IMR-90 (cell line): Measurements from ENCODE around the gene OVOL3. TPM values are rescaled to one million over a fixed set of nuclear protein-coding genes. Genes with fewer than 3 reads are reported as not detected.

ENCODE experiments used
- ATAC-seq: fragments of 200-7000 bp; cut with Tn5 transposase; 2 replicates; pipeline ENCODE4 v1.9.1; 2020; ENCODE audit warnings: low read depth, mild to moderate bottlenecking, moderate library complexity
- BruUV-seq: library from RNA; stranded (reverse); fragments of 400-500 nt; replicated peaks from 2 replicates; lab custom pipeline; 2021; lab: Mats Ljungman, UMichigan
- CTCF ChIA-PET: fragments of 300-600 bp; formaldehyde crosslinking; extraction: SDS; loops from one replicate; lab custom pipeline; 2021; ENCODE audit warnings: antibody characterized with exemption; lab: Yijun Ruan, JAX
- POLR2A ChIA-PET: fragments of 300-600 bp; sonication (Branson Sonifier 250); formaldehyde crosslinking; loops from one replicate; lab custom pipeline; 2022; ENCODE audit warnings: antibody characterized with exemption; ENCODE audit not compliant: unreplicated experiment; lab: Charles Lee
- DNase-seq: peaks from one replicate; pipeline ENCODE4 v3.0.0; 2013
- H2AFZ ChIP-seq: replicated peaks from 2 replicates; pipeline ENCODE3; 2013; ENCODE audit warnings: low read length, mild to moderate bottlenecking; ENCODE audit not compliant: poor library complexity
- H2AK5ac ChIP-seq: 2 replicates; pipeline ENCODE4 v1.6.1; 2013; ENCODE audit warnings: low read depth, low read length, inconsistent platforms
- H2AK9ac ChIP-seq: replicated peaks from 2 replicates; pipeline ENCODE3; 2013; ENCODE audit warnings: mild to moderate bottlenecking, low read depth, low read length, moderate library complexity; ENCODE audit not compliant: poor library complexity
- H2BK120ac ChIP-seq: 2 replicates; pipeline ENCODE4 v1.6.1; 2013; ENCODE audit warnings: low read depth, low read length, inconsistent platforms
- H2BK15ac ChIP-seq: 3 replicates; pipeline ENCODE4 v1.6.1; 2013; ENCODE audit warnings: low read depth, low read length, inconsistent platforms
- H2BK20ac ChIP-seq: 2 replicates; pipeline ENCODE4 v1.6.1; 2013; ENCODE audit warnings: low read depth, mild to moderate bottlenecking, inconsistent platforms, low read length, moderate library complexity
- H2BK5ac ChIP-seq: 2 replicates; pipeline ENCODE4 v1.6.1; 2013; ENCODE audit warnings: mild to moderate bottlenecking, low read depth, low read length, inconsistent platforms; ENCODE audit not compliant: poor library complexity, severe bottlenecking
- H3K14ac ChIP-seq: replicated peaks from 2 replicates; pipeline ENCODE4 v1.6.1; 2013; ENCODE audit warnings: low read depth, low read length, inconsistent platforms
- H3K18ac ChIP-seq: 2 replicates; pipeline ENCODE4 v1.6.1; 2013; ENCODE audit warnings: low read depth, low read length, control low read depth
- H3K23ac ChIP-seq: 2 replicates; pipeline ENCODE4 v1.6.1; 2013; ENCODE audit warnings: low read depth, low read length, inconsistent platforms
- H3K27ac ChIP-seq: 2 replicates; pipeline ENCODE4 v1.5.1; 2013; ENCODE audit warnings: mild to moderate bottlenecking, control low read depth, low read length; ENCODE audit not compliant: insufficient read depth
- H3K27me3 ChIP-seq: 2 replicates; pipeline ENCODE4 v1.6.1; 2013; ENCODE audit warnings: low read length; ENCODE audit not compliant: control insufficient read depth, insufficient read depth
- H3K36me3 ChIP-seq: 2 replicates; pipeline ENCODE4 v1.6.1; 2013; ENCODE audit warnings: low read length, mixed read lengths; ENCODE audit not compliant: control insufficient read depth, insufficient read depth
- H3K4ac ChIP-seq: 2 replicates; pipeline ENCODE4 v1.6.1; 2013; ENCODE audit warnings: low read depth, low read length, inconsistent platforms
- H3K4me1 ChIP-seq: 2 replicates; pipeline ENCODE4 v1.6.1; 2013; ENCODE audit warnings: low read length, mixed read lengths; ENCODE audit not compliant: control insufficient read depth, insufficient read depth
- H3K4me2 ChIP-seq: 2 replicates; pipeline ENCODE4 v1.6.1; 2013; ENCODE audit warnings: low read depth, mild to moderate bottlenecking, control low read depth, low read length, moderate library complexity
- H3K4me3 ChIP-seq: 2 replicates; pipeline ENCODE4 v1.5.1; 2013; ENCODE audit warnings: low read depth, mild to moderate bottlenecking, control low read depth, low read length, moderate library complexity; ENCODE audit not compliant: insufficient read depth
- H3K56ac ChIP-seq: 2 replicates; pipeline ENCODE4 v1.6.1; 2013; ENCODE audit warnings: low read length, inconsistent platforms; ENCODE audit not compliant: insufficient read depth; ENCODE audit errors: extremely low read depth
- H3K79me1 ChIP-seq, 2 experiments: 2 replicates each; pipeline ENCODE4 v1.6.1; 2013; ENCODE audit warnings: low read length in 2 of 2, inconsistent platforms in 1 of 2, low read depth in 1 of 2
- H3K9ac ChIP-seq: 2 replicates; pipeline ENCODE4 v1.6.1; 2013; ENCODE audit warnings: low read depth, low read length, control low read depth
- H3K9me1 ChIP-seq: 2 replicates; pipeline ENCODE4 v1.6.1; 2013; ENCODE audit warnings: low read length, inconsistent platforms; ENCODE audit not compliant: insufficient read depth
- H3K9me3 ChIP-seq: 2 replicates; pipeline ENCODE4 v1.6.1; 2013; ENCODE audit warnings: low read length; ENCODE audit not compliant: control insufficient read depth, insufficient read depth
- H4K20me1 ChIP-seq: 2 replicates; pipeline ENCODE4 v1.6.1; 2013; ENCODE audit warnings: low read length, inconsistent platforms; ENCODE audit not compliant: insufficient read depth
- H4K5ac ChIP-seq: 2 replicates; pipeline ENCODE4 v1.6.1; 2013; ENCODE audit warnings: mild to moderate bottlenecking, low read depth, low read length, control low read depth
- H4K8ac ChIP-seq, 2 experiments: 2 replicates each; pipeline ENCODE4 v1.6.1; 2013; ENCODE audit warnings: low read depth in 2 of 2, low read length in 2 of 2, control low read depth in 1 of 2, inconsistent platforms in 1 of 2
- H4K91ac ChIP-seq: 2 replicates; pipeline ENCODE4 v1.6.1; 2013; ENCODE audit warnings: low read depth, low read length, inconsistent platforms; ENCODE audit not compliant: insufficient read depth
- CEBPB ChIP-seq: IDR thresholded peaks from 2 replicates; pipeline ENCODE4 v1.6.1; 2012; ENCODE audit warnings: low read depth, low read length, improper control_type of control experiment
- CHD1 ChIP-seq: IDR thresholded peaks from 2 replicates; pipeline ENCODE4 v1.6.1; 2012; ENCODE audit warnings: low read depth, low read length, improper control_type of control experiment
- CTCF ChIP-seq: conservative IDR thresholded peaks from 2 replicates; pipeline ENCODE4 v1.5.1; 2012; ENCODE audit warnings: mild to moderate bottlenecking, low read depth, low read length, improper control_type of control experiment
- ELK1 ChIP-seq: fragments of 150-350 bp; IDR thresholded peaks from 2 replicates; pipeline ENCODE4 v1.6.1; 2016; ENCODE audit warnings: low read depth, mild to moderate bottlenecking, low read length, moderate library complexity, borderline replicate concordance
- FOS ChIP-seq: fragments of 150-350 bp; IDR thresholded peaks from 2 replicates; pipeline ENCODE4 v1.6.1; 2016; ENCODE audit warnings: low read depth, low read length
- MAFK ChIP-seq: IDR thresholded peaks from 2 replicates; pipeline ENCODE4 v1.6.1; 2012; ENCODE audit warnings: low read depth, low read length, improper control_type of control experiment
- MAZ ChIP-seq: IDR thresholded peaks from 2 replicates; pipeline ENCODE4 v1.6.1; 2012; ENCODE audit warnings: low read depth, mild to moderate bottlenecking, low read length, improper control_type of control experiment, moderate library complexity, borderline replicate concordance
- NFE2L2 ChIP-seq: fragments of 150-350 bp; IDR thresholded peaks from 2 replicates; pipeline ENCODE4 v1.6.1; 2016; ENCODE audit warnings: low read depth, mild to moderate bottlenecking, low read length
- POLR2A ChIP-seq: IDR thresholded peaks from 2 replicates; pipeline ENCODE4 v1.6.1; 2012; ENCODE audit warnings: mild to moderate bottlenecking, low read depth, low read length
- RAD21 ChIP-seq: IDR thresholded peaks from 2 replicates; pipeline ENCODE4 v1.6.1; 2012; ENCODE audit warnings: low read length, improper control_type of control experiment
- RFX5 ChIP-seq: IDR thresholded peaks from 2 replicates; pipeline ENCODE4 v1.8.0; 2012; ENCODE audit warnings: low read depth, mild to moderate bottlenecking, low read length, moderate library complexity
- SMC3 ChIP-seq: fragments of 150-350 bp; IDR thresholded peaks from 2 replicates; pipeline ENCODE4 v1.6.1; 2016; ENCODE audit warnings: low read depth, mild to moderate bottlenecking, antibody characterized with exemption, low read length, moderate library complexity
- USF2 ChIP-seq: fragments of 150-350 bp; IDR thresholded peaks from 2 replicates; pipeline ENCODE4 v1.6.1; 2017; ENCODE audit warnings: mild to moderate bottlenecking, antibody characterized with exemption, low read length, low read depth
- WGBS, 2 experiments: methylation state at CpG; one replicate each; pipeline versions ENCODE4 v1.1.5 to v1.1.7; 2013; ENCODE audit warnings: missing lambda C conversion rate in 2 of 2; ENCODE audit not compliant: insufficient read length in 1 of 2; ENCODE audit errors: extremely low coverage in 2 of 2; 5-methylcytosine and 5-hydroxymethylcytosine counted together
- dilution Hi-C: fragments of 300-500 bp; cut with HindIII; formaldehyde crosslinking; loops from one replicate; pipeline ENCODE4 v1.14.3; 2018; ENCODE audit warnings: low sequenced_read_pairs; ENCODE audit not compliant: unreplicated experiment
- in situ Hi-C: fragments of 300-500 bp; cut with MboI; formaldehyde crosslinking; loops from 3 replicates; pipeline ENCODE4 v1.14.3; 2019; ENCODE audit warnings: low sequenced_read_pairs, inconsistent platforms, mixed read lengths
- intact Hi-C: fragments of 100-400 bp; cut with micrococcal nuclease; formaldehyde crosslinking; loops from 2 replicates; pipeline ENCODE4 v1.10.0; 2022
- polyA plus RNA-seq, 3 experiments: library from polyadenylated mRNA; depleted of rRNA; stranded (reverse); fragments of >200 nt; gene quantifications; 2 replicates each; pipeline ENCODE4 v1.2.3, GENCODE V29; 2012; ENCODE audit warnings: low replicate concordance in 1 of 3
- total RNA-seq: library from RNA; depleted of rRNA; stranded (reverse); fragments of >200 nt; gene quantifications from 2 replicates; pipeline ENCODE4 v1.2.3, GENCODE V29; 2012

OVOL3 gene
- total and polyA plus RNA-seq, 2 of the 4 experiments (the other 2 are of a cell fraction) = not detected

- no peaks in the 10 kb centered on the region for H3K9me3 ChIP-seq
- no peak overlapping the region for H2BK5ac ChIP-seq
- no peak overlapping the region; the same call in 1 of the 2 replicates for H3K9ac ChIP-seq
- peak overlapping the region in 1 of 2 experiments; percentile 2; a peak in 1 of 4 replicates for H4K8ac ChIP-seq
- no peak overlapping the region for H2BK120ac ChIP-seq
- peaks cover 16 to 19% of the 10 kb centered on the region in 2 experiments for H3K79me1 ChIP-seq
- no peak overlapping the region for H3K4ac ChIP-seq
- DNase-seq (peak; percentile 23), ATAC-seq (no peak)
- no peak overlapping the region; the same call in 1 of the 2 replicates for H2AK5ac ChIP-seq
- intact Hi-C loops (no loop called here), dilution Hi-C loops (no loop called here), in situ Hi-C loops (no loop called here)
- H3K4me1 ChIP-seq = peaks cover 10% of the 10 kb centered on the region
- no peak overlapping the region for H3K27ac ChIP-seq
- peaks cover 11% of the 10 kb centered on the region for H4K20me1 ChIP-seq
- no peak overlapping the region for H2BK15ac ChIP-seq
- no peaks in the 10 kb centered on the region for H3K27me3 ChIP-seq
- no peak overlapping the region for H3K4me2 ChIP-seq
- H4K91ac ChIP-seq = no peak overlapping the region
- H3K9me1 ChIP-seq = peaks cover 6% of the 10 kb centered on the region
- no peak overlapping the region for H3K56ac ChIP-seq
- no peak overlapping the region for H3K4me3 ChIP-seq
- peak overlapping the region; percentile 72 for H2AFZ ChIP-seq
- no peak overlapping the region for H4K5ac ChIP-seq
- H3K23ac ChIP-seq = peak overlapping the region; percentile 17; the same call in 1 of the 2 replicates
- 80% methylated on average over 1 of the region's 12 CpGs; no CpG with 5 or more reads in 1 of the 2 experiments for WGBS, 2 experiments
- peaks cover 2% of the 10 kb centered on the region; the same call in 1 of the 2 replicates for H3K36me3 ChIP-seq
- TF ChIP-seq USF2 = no peak
- TF ChIP-seq MAFK = no peak
- no peak for TF ChIP-seq SMC3
- no peak for TF ChIP-seq RAD21
- TF ChIP-seq NFE2L2 = no peak
- no peak for TF ChIP-seq MAZ
- TF ChIP-seq FOS = no peak
- TF ChIP-seq POLR2A = no peak
- no peak for TF ChIP-seq CEBPB
- no peak for TF ChIP-seq RFX5
- TF ChIP-seq CHD1 = no peak
- TF ChIP-seq CTCF = no peak
- TF ChIP-seq ELK1 = no peak
- ChIA-PET POLR2A (interaction anchor here (0.7 kb wide), 1 partner anchor 13 kb away, joined by 4 read pairs; no protein-coding TSS in a partner anchor), CTCF (interaction anchor here (2.1 kb wide), 1 partner anchor 9 kb away, joined by 4 read pairs; no protein-coding TSS in a partner anchor)
- H3K18ac ChIP-seq = no peak overlapping the region
- no peak overlapping the region for H2BK20ac ChIP-seq
- H3K14ac ChIP-seq = no peak overlapping the region
- no peak overlapping the region for H2AK9ac ChIP-seq
- BruUV-seq = no TSS peak
Observed at GRCh38 chr19:36136964-36137686, 26.2 kb downstream of the OVOL3 start.
